GM18858 (cell line): ENCODE results near the gene B3GALT2.
"Not testable (repeated sequence)": the region's sequence is repeated elsewhere in the genome, so short reads cannot be mapped to it uniquely, and the experiment has no call there.

Experiments
- ATAC-seq: cut with Tn5 transposase; IDR thresholded peaks from one replicate; pipeline ENCODE4 v1.9.1; 2021; ENCODE audit not compliant: unreplicated experiment

The B3GALT2 gene

GRCh38 chr1:193185901-193186731 is at the start of gene B3GALT2:
TSS of gene B3GALT2 (minus strand) at chr1:193186613. CDS start at chr1:193181562, 5,051 bp downstream.
- no peak for ATAC-seq

GRCh38 chr1:193234530-193234929 is 48.1 kb upstream of the B3GALT2 start:
- no peak for ATAC-seq

GRCh38 chr1:193231146-193231545 is 44.7 kb upstream of the B3GALT2 start:
- ATAC-seq, result not testable (repeated sequence)

- no peak for ATAC-seq
Measured at GRCh38 chr1:193229136-193229535, 42.7 kb upstream of the B3GALT2 start.

- ATAC-seq, result no peak
Measured at GRCh38 chr1:193222056-193222615, 35.7 kb upstream of the B3GALT2 start.

GRCh38 chr1:193221651-193222050 is 35.2 kb upstream of the B3GALT2 start:
- no peak for ATAC-seq

- ATAC-seq, result no peak
Measured at GRCh38 chr1:193219391-193219790, 33.0 kb upstream of the B3GALT2 start.

GRCh38 chr1:193216920-193217319 is 30.5 kb upstream of the B3GALT2 start:
- no peak for ATAC-seq

- ATAC-seq, result no peak
Measured at GRCh38 chr1:193213998-193214397, 27.6 kb upstream of the B3GALT2 start.

GRCh38 chr1:193212637-193213036 is 26.2 kb upstream of the B3GALT2 start:
- ATAC-seq, result no peak

- ATAC-seq, result peak; percentile 79
Measured at GRCh38 chr1:193211539-193211938, 25.1 kb upstream of the B3GALT2 start.

- no peak for ATAC-seq
Measured at GRCh38 chr1:193210996-193211395, 24.6 kb upstream of the B3GALT2 start.

GRCh38 chr1:193201021-193201420 is 14.6 kb upstream of the B3GALT2 start:
- no peak for ATAC-seq

GRCh38 chr1:193199940-193200339 is 13.5 kb upstream of the B3GALT2 start:
- no peak for ATAC-seq

- ATAC-seq, result no peak
Measured at GRCh38 chr1:193192586-193192985, 6.2 kb upstream of the B3GALT2 start.

GRCh38 chr1:193190096-193190744 is 3.8 kb upstream of the B3GALT2 start:
- ATAC-seq, result no peak

- ATAC-seq, result no peak
Measured at GRCh38 chr1:193189442-193190095, 3.2 kb upstream of the B3GALT2 start.

- not testable (repeated sequence) for ATAC-seq
Measured at GRCh38 chr1:193188915-193189314, 2.5 kb upstream of the B3GALT2 start.

- no peak for ATAC-seq
Measured at GRCh38 chr1:193187114-193187513, 701 bp upstream of the B3GALT2 start.

GRCh38 chr1:193185211-193185610 is 1.2 kb downstream of the B3GALT2 start:
- no peak for ATAC-seq

GRCh38 chr1:193184776-193185175 is 1.6 kb downstream of the B3GALT2 start:
- no peak for ATAC-seq
